Stimulated activated naive CD8-positive, alpha-beta T cell treated with anti-CD3 and anti-CD28 coated beads, Interleukin-15, Interleukin-2, amounts not matched to agents 100 ng/mL and 50 ng/mL, for 24 hours (primary cell): ENCODE results near the gene GPR171.

Source experiments
- H3K27ac Mint-ChIP-seq: one replicate; pipeline ENCODE4 v1.8.0; 2021; ENCODE audit warnings: mild to moderate bottlenecking, mixed read lengths
- H3K27me3 Mint-ChIP-seq: one replicate; pipeline ENCODE4 v1.8.0; 2021; ENCODE audit warnings: mixed read lengths
- H3K36me3 Mint-ChIP-seq: one replicate; pipeline ENCODE4 v1.8.0; 2021; ENCODE audit warnings: low read depth, mixed read lengths
- H3K4me1 Mint-ChIP-seq: one replicate; pipeline ENCODE4 v1.8.0; 2021; ENCODE audit warnings: low read depth, mixed read lengths
- H3K4me3 Mint-ChIP-seq: one replicate; pipeline ENCODE4 v1.8.0; 2021; ENCODE audit warnings: mild to moderate bottlenecking, mixed read lengths
- H3K9me3 Mint-ChIP-seq: one replicate; pipeline ENCODE4 v1.8.0; 2021; ENCODE audit warnings: mixed read lengths

Gene GPR171

GRCh38 chr3:151225040-151225975 is 22.3 kb upstream of the GPR171 start:
- H3K27ac Mint-ChIP-seq = peak overlapping the region; percentile 88
- peaks cover 13% of the 10 kb centered on the region for H3K9me3 Mint-ChIP-seq
- H3K36me3 Mint-ChIP-seq = peaks cover 18% of the 10 kb centered on the region
- no peaks in the 10 kb centered on the region for H3K27me3 Mint-ChIP-seq
- H3K4me1 Mint-ChIP-seq = peaks cover 53% of the 10 kb centered on the region
- H3K4me3 Mint-ChIP-seq = peak overlapping the region; percentile 1

- peaks cover 17% of the 10 kb centered on the region for H3K9me3 Mint-ChIP-seq
- no peak overlapping the region for H3K4me3 Mint-ChIP-seq
- H3K4me1 Mint-ChIP-seq = peaks cover 48% of the 10 kb centered on the region
- H3K27ac Mint-ChIP-seq = peak overlapping the region; percentile 75
- H3K27me3 Mint-ChIP-seq = no peaks in the 10 kb centered on the region
- H3K36me3 Mint-ChIP-seq = peaks cover 18% of the 10 kb centered on the region
These were observed 21.4 kb upstream of the GPR171 start for GRCh38 chr3:151224268-151224866.

- H3K36me3 Mint-ChIP-seq = peaks cover 18% of the 10 kb centered on the region
- no peak overlapping the region for H3K27ac Mint-ChIP-seq
- peaks cover 17% of the 10 kb centered on the region for H3K9me3 Mint-ChIP-seq
- H3K27me3 Mint-ChIP-seq = no peaks in the 10 kb centered on the region
- H3K4me3 Mint-ChIP-seq = no peak overlapping the region
- peaks cover 33% of the 10 kb centered on the region for H3K4me1 Mint-ChIP-seq
These were observed 16.0 kb upstream of the GPR171 start for GRCh38 chr3:151219056-151219455.

- H3K4me1 Mint-ChIP-seq = peaks cover 33% of the 10 kb centered on the region
- H3K27ac Mint-ChIP-seq = no peak overlapping the region
These were observed 15.1 kb upstream of the GPR171 start for GRCh38 chr3:151218136-151218535.

GRCh38 chr3:151216641-151217607 is 13.9 kb upstream of the GPR171 start:
- no peak overlapping the region for H3K4me3 Mint-ChIP-seq
- H3K36me3 Mint-ChIP-seq = peaks cover 11% of the 10 kb centered on the region
- H3K27me3 Mint-ChIP-seq = no peaks in the 10 kb centered on the region

More at GRCh38 chr3:151218136-151218535, 15.1 kb upstream of the GPR171 start:
- H3K27me3 Mint-ChIP-seq = no peaks in the 10 kb centered on the region
- H3K4me3 Mint-ChIP-seq = no peak overlapping the region
- H3K9me3 Mint-ChIP-seq = peaks cover 17% of the 10 kb centered on the region
- H3K36me3 Mint-ChIP-seq = peaks cover 18% of the 10 kb centered on the region

GRCh38 chr3:151214459-151214858 is 11.4 kb upstream of the GPR171 start:
- Mint-ChIP-seq H3K27ac (no peak overlapping the region), H3K27me3 (no peaks in the 10 kb centered on the region), H3K9me3 (no peaks in the 10 kb centered on the region), H3K36me3 (no peaks in the 10 kb centered on the region), H3K4me3 (no peak overlapping the region), H3K4me1 (peaks cover 55% of the 10 kb centered on the region)

More at GRCh38 chr3:151216641-151217607, 13.9 kb upstream of the GPR171 start:
- Mint-ChIP-seq H3K27ac (peak overlapping the region; percentile 63), H3K4me1 (peaks cover 33% of the 10 kb centered on the region), H3K9me3 (peaks cover 10% of the 10 kb centered on the region)

- Mint-ChIP-seq H3K4me3 (no peak overlapping the region), H3K9me3 (no peaks in the 10 kb centered on the region), H3K27me3 (no peaks in the 10 kb centered on the region), H3K27ac (no peak overlapping the region), H3K4me1 (peaks cover 55% of the 10 kb centered on the region), H3K36me3 (no peaks in the 10 kb centered on the region)
These were observed 10.9 kb upstream of the GPR171 start for GRCh38 chr3:151213881-151214280.

- Mint-ChIP-seq H3K36me3 (no peaks in the 10 kb centered on the region), H3K27me3 (no peaks in the 10 kb centered on the region), H3K4me3 (no peak overlapping the region), H3K4me1 (peaks cover 59% of the 10 kb centered on the region), H3K9me3 (no peaks in the 10 kb centered on the region), H3K27ac (no peak overlapping the region)
These were observed 10.1 kb upstream of the GPR171 start for GRCh38 chr3:151213151-151213550.

GRCh38 chr3:151210676-151211381 is 7.8 kb upstream of the GPR171 start:
- H3K4me1 Mint-ChIP-seq = peaks cover 62% of the 10 kb centered on the region
- H3K27ac Mint-ChIP-seq = peak overlapping the region; percentile 88
- peak overlapping the region; percentile 70 for H3K4me3 Mint-ChIP-seq

GRCh38 chr3:151209654-151210053 is 6.6 kb upstream of the GPR171 start:
- H3K36me3 Mint-ChIP-seq = no peaks in the 10 kb centered on the region
- H3K27me3 Mint-ChIP-seq = no peaks in the 10 kb centered on the region
- H3K27ac Mint-ChIP-seq = peak overlapping the region; percentile 88
- H3K9me3 Mint-ChIP-seq = no peaks in the 10 kb centered on the region
- H3K4me1 Mint-ChIP-seq = peaks cover 71% of the 10 kb centered on the region
- peak overlapping the region; percentile 37 for H3K4me3 Mint-ChIP-seq

More at GRCh38 chr3:151210676-151211381, 7.8 kb upstream of the GPR171 start:
- Mint-ChIP-seq H3K9me3 (no peaks in the 10 kb centered on the region), H3K27me3 (no peaks in the 10 kb centered on the region), H3K36me3 (no peaks in the 10 kb centered on the region)

- Mint-ChIP-seq H3K9me3 (no peaks in the 10 kb centered on the region), H3K4me3 (peak overlapping the region; percentile 76), H3K27ac (peak overlapping the region; percentile 98), H3K27me3 (peaks cover 4% of the 10 kb centered on the region), H3K36me3 (peaks cover 17% of the 10 kb centered on the region), H3K4me1 (peaks cover 86% of the 10 kb centered on the region)
These were observed 3.2 kb upstream of the GPR171 start for GRCh38 chr3:151206201-151206600.

GRCh38 chr3:151205482-151205881 is 2.5 kb upstream of the GPR171 start:
- Mint-ChIP-seq H3K27ac (peak overlapping the region; percentile 98), H3K4me3 (peak overlapping the region; percentile 76), H3K4me1 (peaks cover 84% of the 10 kb centered on the region), H3K36me3 (peaks cover 24% of the 10 kb centered on the region), H3K9me3 (no peaks in the 10 kb centered on the region), H3K27me3 (peaks cover 4% of the 10 kb centered on the region)

GRCh38 chr3:151204530-151205402 is 1.8 kb upstream of the GPR171 start:
- Mint-ChIP-seq H3K4me1 (peaks cover 84% of the 10 kb centered on the region), H3K9me3 (no peaks in the 10 kb centered on the region), H3K27ac (peak overlapping the region; percentile 98), H3K27me3 (peaks cover 4% of the 10 kb centered on the region), H3K36me3 (peaks cover 31% of the 10 kb centered on the region), H3K4me3 (peak overlapping the region; percentile 76)
